NCI-H748 treated with DMSO at 0.1 percent for 48 hours (cell line): ENCODE measurements around the gene PREP.

ENCODE experiments used
- DNase-seq: peaks from one replicate; lab custom pipeline; 2025; lab: John Stamatoyannopoulos, UW

The PREP gene

DNA sequence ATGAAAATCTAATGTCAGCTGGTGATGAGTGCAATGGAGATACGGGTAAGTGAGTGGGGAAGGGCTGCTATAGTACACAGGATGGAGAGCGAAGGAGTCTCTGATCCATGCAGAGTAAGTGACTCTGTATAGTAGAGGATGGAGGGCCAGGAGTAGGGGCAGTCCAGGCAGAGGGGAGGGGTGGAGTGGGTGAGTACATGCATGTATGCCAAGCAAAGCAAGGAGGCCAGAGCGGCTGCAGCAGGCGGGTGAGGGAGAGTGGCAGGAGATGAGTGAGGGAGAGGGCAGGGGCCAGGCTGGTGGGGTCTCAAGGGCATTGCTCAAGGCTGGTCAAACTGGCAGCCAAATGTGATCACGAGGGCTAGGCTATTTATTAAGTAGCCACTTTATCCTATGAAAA, 94.0 kb downstream of the PREP start:
- DNase-seq: no peak

- DNase-seq: no peak
Observed at GRCh38 chr6:105305521-105305920, 97.4 kb downstream of the PREP start.

DNA sequence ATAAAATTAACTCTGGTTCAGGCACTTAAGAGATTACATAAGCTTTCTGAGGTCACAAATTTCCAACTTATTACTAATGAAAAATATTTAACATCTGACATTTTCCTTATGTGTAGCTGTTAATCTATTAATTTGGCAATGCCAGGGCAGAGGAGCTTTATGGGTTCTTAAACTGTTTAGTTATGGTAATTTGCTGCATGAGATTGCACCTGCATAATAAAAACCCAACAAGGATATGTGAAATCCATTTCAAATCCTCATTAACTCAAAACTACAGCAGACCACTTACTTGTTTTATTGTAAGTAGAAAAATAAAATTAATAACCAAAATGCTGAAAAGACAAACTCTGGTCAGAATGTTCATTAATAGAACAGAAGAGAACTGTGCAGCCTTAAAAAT, 98.1 kb downstream of the PREP start:
- no peak for DNase-seq

GRCh38 chr6:105304366-105304765, 98.5 kb downstream of the PREP start:
- no peak for DNase-seq

DNA sequence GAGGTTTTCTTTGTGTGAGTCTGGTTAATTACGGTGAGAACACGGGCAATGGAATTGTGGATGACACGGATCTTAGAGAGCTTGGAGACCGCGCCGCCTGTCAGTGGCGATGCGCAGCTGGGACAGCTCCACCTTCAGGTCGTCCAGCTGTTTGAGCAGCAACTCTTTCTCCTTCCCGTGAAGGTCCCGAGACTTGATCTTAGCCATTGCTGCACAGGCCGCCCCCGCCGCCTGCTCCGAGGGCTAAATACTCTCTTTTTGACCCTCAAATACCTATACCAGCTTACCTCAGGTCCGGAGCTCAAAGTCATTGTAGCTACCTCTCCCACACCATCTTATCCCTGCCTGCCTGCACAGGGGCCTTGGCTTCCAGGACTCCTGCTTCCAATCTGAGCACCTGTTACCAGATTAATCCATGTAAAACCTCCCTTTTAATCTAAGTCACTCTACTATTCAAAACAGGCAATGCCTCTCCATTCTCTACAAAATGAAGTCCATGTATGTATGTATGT, 100.2 kb downstream of the PREP start:
- DNase-seq: peak; percentile 32

GRCh38 chr6:105301756-105302616, 100.9 kb downstream of the PREP start:
- peak; percentile 32 for DNase-seq

DNA sequence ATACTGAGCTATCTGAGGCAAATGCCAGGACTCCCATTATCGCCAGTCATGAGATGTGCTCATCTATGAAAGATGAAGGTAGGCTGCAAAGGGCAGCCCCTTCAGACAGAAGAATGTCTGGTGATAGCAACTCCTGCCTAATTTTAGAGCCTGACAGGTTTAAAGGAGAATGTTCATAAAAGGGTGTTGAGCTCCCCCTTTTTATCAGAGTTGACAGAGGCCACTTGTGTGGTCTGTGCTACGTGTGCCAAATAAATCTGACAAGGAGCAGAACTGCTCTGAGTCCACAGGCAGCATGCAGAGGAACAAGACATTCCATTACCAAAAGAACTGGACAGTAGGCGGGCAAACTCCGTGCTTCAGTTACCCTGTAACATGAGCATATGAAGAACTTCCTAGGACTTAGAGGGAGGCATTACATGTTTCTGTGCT, 101.8 kb downstream of the PREP start:
- DNase-seq: no peak

GRCh38 chr6:105300090-105300489, 102.8 kb downstream of the PREP start:
- no peak for DNase-seq

GRCh38 chr6:105294129-105294528, 108.8 kb downstream of the PREP start:
- DNase-seq: no peak

- DNase-seq: no peak
Observed at GRCh38 chr6:105292689-105293339, 110.1 kb downstream of the PREP start.

DNA sequence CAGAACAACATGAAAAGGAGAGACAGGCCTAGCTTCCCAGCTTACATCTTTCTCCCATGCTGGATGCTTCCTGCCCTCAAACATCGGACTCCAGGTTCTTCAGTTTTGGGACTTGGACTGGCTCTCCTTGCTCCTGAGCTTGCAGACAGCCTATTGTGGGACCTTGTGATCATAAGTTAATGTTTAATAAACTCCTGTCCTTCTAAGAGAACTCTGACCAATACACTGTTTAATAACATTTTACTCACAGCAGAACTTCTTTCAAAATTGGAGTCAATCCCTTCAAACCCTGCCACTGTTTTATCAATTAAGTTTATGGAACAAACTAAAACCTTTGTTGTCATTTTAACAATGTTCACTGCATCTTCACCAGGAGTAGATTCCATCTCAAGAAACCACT, 111.4 kb downstream of the PREP start:
- DNase-seq: no peak

DNA sequence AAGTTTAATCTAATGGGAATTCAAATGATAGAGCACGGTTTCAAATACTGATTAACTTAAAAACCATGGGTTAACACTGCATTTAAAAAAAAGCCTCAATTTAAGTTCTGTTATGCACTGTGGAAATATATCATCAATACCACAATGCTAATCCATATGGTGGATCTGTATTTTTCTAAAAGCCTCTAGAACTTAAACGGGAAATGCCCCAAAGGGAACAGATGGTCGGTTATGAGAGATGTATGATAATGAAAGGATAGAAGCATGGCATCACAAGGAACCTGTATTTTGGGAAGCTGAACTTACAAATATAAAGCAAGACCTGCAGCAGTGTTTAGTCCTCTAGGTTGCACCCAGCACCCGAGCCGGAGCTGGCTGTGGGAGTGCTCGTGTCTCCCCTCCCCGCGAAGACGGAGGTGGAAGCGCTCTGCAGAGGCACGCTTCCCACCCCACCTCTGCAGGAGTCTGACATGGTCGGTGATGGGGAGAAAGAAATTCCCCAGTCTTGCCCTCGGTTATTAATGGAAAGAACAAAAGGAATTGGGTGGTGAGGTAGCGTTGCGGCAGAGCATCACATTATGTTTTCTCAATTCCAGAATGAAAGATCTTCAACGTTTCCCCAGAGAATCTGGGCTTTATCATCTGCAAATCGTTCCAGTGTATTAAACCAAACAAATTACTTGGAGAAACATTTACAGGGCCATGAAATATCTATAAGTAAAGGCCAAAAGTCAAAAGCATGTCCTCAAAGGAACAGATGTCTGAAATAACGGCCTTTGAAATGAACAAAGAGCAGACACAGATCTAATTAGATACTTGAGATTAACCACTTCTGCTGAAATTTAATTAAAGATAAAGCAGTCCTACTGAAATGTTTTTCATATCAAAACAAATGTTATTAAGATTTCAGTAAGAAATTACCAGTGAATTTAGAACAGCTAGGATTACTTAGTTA, 120.0 kb downstream of the PREP start:
- DNase-seq: no peak

GRCh38 chr6:105280033-105280432, 122.8 kb downstream of the PREP start:
- no peak for DNase-seq

- no peak for DNase-seq
Observed at GRCh38 chr6:105279463-105279862, 123.4 kb downstream of the PREP start.

- no peak for DNase-seq
Observed at GRCh38 chr6:105278813-105279212, 124.1 kb downstream of the PREP start.

DNA sequence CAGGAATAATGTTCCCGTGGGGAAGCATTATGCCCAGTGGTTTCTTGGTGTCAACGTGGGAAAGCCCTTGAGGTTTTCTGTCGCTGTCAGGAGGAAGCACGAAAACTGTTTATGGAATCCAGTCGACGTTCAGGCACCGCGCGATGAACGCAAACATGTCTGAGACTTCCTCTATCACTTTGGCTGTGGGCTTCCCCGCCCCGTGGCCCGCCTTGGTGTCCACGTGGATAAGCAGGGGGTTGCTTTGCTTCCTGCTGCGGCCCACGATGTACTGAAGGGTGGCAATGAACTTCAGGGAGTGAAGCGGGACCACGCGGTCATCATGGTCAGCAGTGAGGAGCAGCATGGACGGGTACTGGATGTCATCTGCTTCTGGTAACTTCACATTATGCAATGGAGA, 124.8 kb downstream of the PREP start:
- DNase-seq: no peak

DNA sequence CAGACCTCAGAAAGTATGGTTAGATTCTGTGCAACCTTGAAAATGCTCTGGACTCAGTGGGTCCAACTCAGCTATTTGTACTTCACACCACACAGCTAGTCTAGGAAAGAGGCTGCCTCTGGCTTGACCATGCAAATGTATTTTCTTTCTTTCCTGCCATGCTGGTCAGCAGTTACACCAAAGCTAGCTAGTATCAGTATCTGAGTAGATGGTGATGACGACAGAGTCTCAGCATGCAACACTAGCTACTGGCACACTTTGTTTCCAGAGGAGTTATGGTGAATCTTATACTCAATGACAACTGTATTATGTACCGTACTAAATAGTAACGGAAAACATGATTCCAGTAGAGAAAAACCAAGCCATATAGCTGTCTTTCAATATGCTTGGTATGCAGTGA, 126.5 kb downstream of the PREP start:
- no peak for DNase-seq

- DNase-seq: no peak
Observed at GRCh38 chr6:105275542-105275941, 127.3 kb downstream of the PREP start.

- no peak for DNase-seq
Observed at GRCh38 chr6:105274678-105275077, 128.2 kb downstream of the PREP start.

DNA sequence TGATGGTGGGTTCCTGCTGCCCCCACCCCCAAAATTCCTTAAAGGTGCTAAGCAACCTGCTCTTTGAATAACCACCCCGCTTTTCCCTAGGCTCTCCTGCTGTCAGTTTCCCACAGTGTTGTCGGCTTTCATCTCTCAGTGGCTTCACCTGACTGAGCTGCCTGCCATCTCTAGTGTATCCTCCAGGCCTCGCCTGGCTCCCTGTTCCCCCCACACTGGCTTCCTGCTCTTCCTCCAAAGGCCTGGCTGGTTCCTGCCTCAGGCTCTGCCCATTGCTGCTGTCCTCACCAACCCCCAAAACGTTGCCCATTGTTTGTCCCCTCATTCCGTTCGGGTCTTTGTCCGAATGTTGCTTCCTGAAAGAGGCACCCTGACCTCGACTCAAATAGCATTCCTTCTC, 129.3 kb downstream of the PREP start:
- no peak for DNase-seq

DNA sequence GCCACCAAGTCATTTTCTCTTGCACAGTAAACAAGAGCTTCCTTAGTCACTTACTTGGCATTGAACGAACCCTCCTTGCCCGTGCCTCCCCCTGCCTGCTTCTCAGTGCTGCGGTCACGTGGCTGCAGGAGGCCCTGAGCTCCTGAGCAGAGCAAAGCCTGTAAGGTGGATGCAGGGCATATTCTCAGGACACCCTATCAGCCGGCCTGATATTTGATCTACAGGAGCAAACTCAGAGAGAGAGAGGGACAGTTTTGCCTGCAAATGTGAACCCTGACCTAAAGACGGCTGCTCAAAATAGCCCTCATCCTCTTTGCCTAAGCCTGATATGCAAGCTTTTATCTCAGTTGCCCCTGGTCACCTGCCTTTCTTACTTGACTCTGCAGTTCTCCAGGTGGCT, 130.1 kb downstream of the PREP start:
- DNase-seq: no peak

DNA sequence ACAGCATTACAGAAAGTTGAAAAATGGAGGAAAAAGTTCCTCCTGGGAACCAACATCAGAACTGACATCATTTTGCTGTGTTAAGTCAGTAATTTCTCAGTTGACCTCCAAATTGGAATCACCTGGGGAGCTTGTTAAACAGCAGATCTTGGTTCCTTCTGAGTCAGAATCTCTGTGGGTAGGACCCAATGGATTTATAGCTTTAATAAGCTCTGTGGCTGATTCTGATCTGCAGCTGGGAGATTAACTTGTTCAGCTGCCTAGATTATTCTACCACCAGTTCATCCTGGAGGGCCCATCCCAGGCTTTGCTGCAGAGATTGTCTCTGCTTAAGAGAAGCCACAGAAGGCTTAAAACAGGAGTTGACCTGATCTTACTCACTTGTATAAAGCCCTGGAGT, 132.4 kb downstream of the PREP start:
- no peak for DNase-seq
